ENCODE measurements around the gene SLC34A3. TPM values are rescaled to one million over a fixed set of nuclear protein-coding genes. Genes with fewer than 3 reads are reported as not detected.

SLC34A3 gene
- total RNA-seq, 3 donors from 2014 or later = not detected

- Histone ChIP-seq H3K4me3 (no peak overlapping the region), H3K9me3 (no peaks in the 10 kb centered on the region), H3K36me3 (ENCODE audit: low read depth) (peaks cover 3% of the 10 kb centered on the region), H3K4me1 (ENCODE audit: low read depth) (peaks cover 34% of the 10 kb centered on the region)
- TF ChIP-seq CTCF (IDR thresholded peaks at IDR 0.05) = no peak
- DNase-seq = peak in 1 of 3 donors; percentile 40
- no peak for ATAC-seq
- intact Hi-C loops (cut with DNase I, micrococcal nuclease) = no loop called here
Observed at GRCh38 chr9:137275203-137275587, 44.5 kb downstream of the SLC34A3 start.

DNA sequence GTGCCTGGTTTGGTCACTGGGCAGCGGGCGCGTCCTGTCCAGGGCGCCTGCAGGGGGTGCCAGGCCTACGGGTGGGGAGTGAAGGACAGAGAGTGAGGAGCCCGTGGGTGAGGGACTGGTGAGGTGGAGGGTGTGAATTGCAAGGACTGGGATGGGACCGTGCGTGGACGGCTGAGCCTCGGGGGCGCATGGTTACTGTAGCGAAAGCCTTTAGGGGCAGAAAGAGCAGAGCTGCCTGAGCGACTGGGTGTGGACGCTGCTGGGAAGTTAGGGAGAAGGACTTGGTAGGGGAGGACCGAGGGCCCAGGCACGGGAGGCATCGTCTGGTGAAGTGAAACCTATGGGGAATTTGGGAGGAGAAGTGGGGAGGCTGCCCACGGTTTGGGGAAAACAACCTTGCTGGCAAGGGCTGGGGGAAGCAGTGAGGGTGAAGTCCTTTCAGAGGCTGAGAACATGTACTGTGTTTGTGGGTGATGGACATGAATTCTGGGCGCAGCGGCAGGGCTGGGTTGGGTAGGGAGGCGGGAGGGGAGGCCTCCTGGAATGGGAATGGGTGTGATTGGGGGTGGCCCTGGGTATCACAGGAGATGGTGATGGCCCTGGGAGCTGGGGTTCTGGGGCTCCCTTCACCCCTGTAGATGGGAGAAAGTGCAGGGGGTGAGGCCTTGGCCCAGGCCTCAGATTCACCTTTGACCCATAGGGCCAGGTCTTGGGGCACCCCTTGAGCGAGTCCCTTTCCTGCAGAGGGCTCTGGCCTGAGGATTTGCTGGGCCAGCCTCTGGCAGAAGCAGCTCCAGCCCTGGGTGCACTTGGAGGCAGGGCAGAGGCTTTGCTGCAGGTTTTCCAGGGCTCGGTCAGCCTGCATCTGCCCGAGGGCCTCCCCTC, 45.1 kb downstream of the SLC34A3 start:
- ATAC-seq (no peak), DNase-seq (peak in 2 of 3 donors; percentile 43 to 57)
- no peak for TF ChIP-seq CTCF (IDR thresholded peaks at IDR 0.05)
- no peak overlapping the region for H3K4me3 ChIP-seq
- H3K9me3 ChIP-seq = no peaks in the 10 kb centered on the region
- H3K36me3 ChIP-seq (ENCODE audit: low read depth) = peaks cover 3% of the 10 kb centered on the region
- intact Hi-C loops (cut with DNase I, micrococcal nuclease) = no loop called here
- H3K4me1 ChIP-seq (ENCODE audit: low read depth) = peaks cover 34% of the 10 kb centered on the region

DNA sequence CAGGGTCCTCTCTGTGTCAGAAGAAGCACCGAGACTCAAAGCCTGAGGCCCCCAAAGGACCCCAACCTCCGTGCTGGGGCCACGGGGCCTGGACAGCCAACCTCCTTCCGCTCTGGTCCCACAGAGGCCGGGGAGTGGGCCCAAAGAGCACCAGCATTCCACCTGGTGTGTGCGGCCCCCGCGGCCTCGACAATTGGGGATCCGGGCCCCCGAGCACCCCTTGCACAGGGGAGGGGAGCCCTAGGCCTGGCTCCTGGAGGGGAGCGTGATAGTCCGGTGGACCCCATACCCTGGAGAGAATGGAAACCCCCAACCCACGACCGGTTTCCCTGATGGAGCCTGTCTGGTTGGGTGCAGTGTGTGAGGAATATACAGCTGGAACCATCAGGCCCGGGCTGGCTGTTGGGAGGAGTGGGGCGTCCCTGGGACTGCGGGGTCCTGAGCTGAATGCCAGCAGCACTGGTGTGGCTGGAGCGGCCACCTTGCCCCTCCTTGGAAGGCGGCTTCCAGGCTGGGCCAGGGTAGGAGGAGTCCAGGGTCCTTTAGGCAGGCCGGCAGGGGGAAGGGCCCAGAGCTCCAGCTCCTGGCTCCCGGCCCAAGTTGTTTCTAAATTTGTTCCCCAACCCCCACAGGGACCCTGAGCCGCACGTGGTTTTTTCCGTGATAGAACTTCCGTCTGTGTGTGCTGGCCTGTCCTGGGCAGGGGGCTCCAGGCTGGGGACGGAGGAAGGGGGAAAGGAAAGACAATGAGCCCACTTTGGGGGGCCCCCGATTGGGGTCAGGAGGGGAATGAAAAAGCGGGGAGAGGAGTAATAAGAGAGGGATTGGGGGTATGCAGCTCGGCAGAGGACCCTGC, 46.0 kb downstream of the SLC34A3 start:
- DNase-seq (peak; percentile 79 to 84 (median 84)), ATAC-seq (peak; percentile 49)
- Histone ChIP-seq H3K4me1 (ENCODE audit: low read depth) (peaks cover 34% of the 10 kb centered on the region), H3K4me3 (no peak overlapping the region), H3K9me3 (no peaks in the 10 kb centered on the region), H3K36me3 (ENCODE audit: low read depth) (peaks cover 3% of the 10 kb centered on the region)
- TF ChIP-seq CTCF (IDR thresholded peaks at IDR 0.05) = no peak
- intact Hi-C loops (cut with DNase I, micrococcal nuclease) = no loop called here

- Histone ChIP-seq H3K4me3 (peak within 1 kb of the TSS; percentile 42), H3K36me3 (ENCODE audit: low read depth) (peaks cover 3% of the 10 kb centered on the region), H3K4me1 (ENCODE audit: low read depth) (peaks cover 34% of the 10 kb centered on the region), H3K9me3 (no peaks in the 10 kb centered on the region)
- DNase-seq = peak; percentile 91 to 95 (median 92)
- TF ChIP-seq CTCF (IDR thresholded peaks at IDR 0.05) = peak; percentile 25
- intact Hi-C loops (cut with DNase I, micrococcal nuclease) = no loop called here
- ATAC-seq = peak; percentile 85
Observed at GRCh38 chr9:137277329-137278041, 46.8 kb downstream of the SLC34A3 start, which contains the start of gene TOR4A. Gene TOR4A, plus strand, starts transcription at chr9:137277726. Its CDS starts 964 bp downstream, at chr9:137278690.

- peaks cover 3% of the 10 kb centered on the region for H3K36me3 ChIP-seq (ENCODE audit: low read depth)
- intact Hi-C loops (cut with DNase I, micrococcal nuclease) = no loop called here
- H3K9me3 ChIP-seq = no peaks in the 10 kb centered on the region
- TF ChIP-seq CTCF (IDR thresholded peaks at IDR 0.05) = no peak
- DNase-seq = peak in 2 of 3 donors; percentile 71 to 78
- peaks cover 34% of the 10 kb centered on the region for H3K4me1 ChIP-seq (ENCODE audit: low read depth)
- ATAC-seq = peak; percentile 38
- H3K4me3 ChIP-seq = peak overlapping the region; percentile 42
Observed at GRCh38 chr9:137278061-137278701, 47.5 kb downstream of the SLC34A3 start.
